K562 (cell line): ENCODE measurements around the gene FIBP. TPM values are rescaled to one million over a fixed set of nuclear protein-coding genes. Genes with fewer than 3 reads are reported as not detected.

Experiments used
- ASH1L ChIP-seq: fragments of 450-650 bp; IDR thresholded peaks from 2 replicates; pipeline ENCODE4 v1.6.1; 2018; ENCODE audit warnings: borderline replicate concordance, mild to moderate bottlenecking, low read depth; ENCODE audit not compliant: partially characterized antibody
- ESRRA ChIP-seq: fragments of 450-650 bp; IDR thresholded peaks from 2 replicates; pipeline ENCODE4 v1.6.1; 2014; ENCODE audit warnings: low read depth, mild to moderate bottlenecking, moderate library complexity, borderline replicate concordance
- IRF2 ChIP-seq: sonication (generic); formaldehyde crosslinking; IDR thresholded peaks from 2 replicates; pipeline ENCODE4 v1.8.1; 2022; ENCODE audit warnings: mild to moderate bottlenecking, missing genetic modification reagents
- RFX1 ChIP-seq: fragments of 450-650 bp; IDR thresholded peaks from 2 replicates; pipeline ENCODE4 v1.6.1; 2016; ENCODE audit warnings: mild to moderate bottlenecking, moderate library complexity
- SMARCE1 ChIP-seq: fragments of 450-650 bp; IDR thresholded peaks from 2 replicates; pipeline ENCODE4 v1.7.1; 2016; ENCODE audit warnings: mild to moderate bottlenecking
- TBL1XR1 ChIP-seq, 2 experiments: IDR thresholded peaks; 2 replicates each; pipeline ENCODE4 v1.6.1; 2012; ENCODE audit warnings: improper control_type of control experiment in 2 of 2, low read length in 2 of 2, mild to moderate bottlenecking in 1 of 2
- YY1 ChIP-seq, 3 experiments: IDR thresholded peaks; 2 replicates each; pipeline ENCODE4 v1.6.1; 2011; ENCODE audit warnings: low read length in 2 of 3, mild to moderate bottlenecking in 2 of 3, moderate library complexity in 2 of 3, borderline replicate concordance in 1 of 3, control low read depth in 1 of 3, low read depth in 1 of 3; ENCODE audit not compliant: insufficient read depth in 3 of 3, insufficient replicate concordance in 2 of 3, control insufficient read depth in 1 of 3, insufficient read length in 1 of 3; ENCODE audit errors: extremely low read depth in 1 of 3
- ZNF232 ChIP-seq: sonication (generic); formaldehyde crosslinking; IDR thresholded peaks from 2 replicates; pipeline ENCODE4 v1.8.0; 2022; ENCODE audit warnings: mild to moderate bottlenecking, missing genetic modification reagents
- ZNF408 ChIP-seq: fragments of 250-450 bp; sonication (Bioruptor Pico); IDR thresholded peaks from 2 replicates; pipeline ENCODE4 v1.4.0; 2020; ENCODE audit warnings: low read depth, mild to moderate bottlenecking, moderate library complexity
- polyA plus RNA-seq, 8 experiments: library from polyadenylated mRNA; depleted of rRNA in 4 of 8; stranded (reverse) in 5 of 8; unstranded in 3 of 8; fragments of >200 nt; fragmentation: Nextera tagmentation in 2 of 8; fragmentation: Illumina TruSeq in 1 of 8; extraction: Ambion mirVana in 2 of 8; extraction: Trizol in 1 of 8; gene quantifications; 2 replicates each; pipeline versions ENCODE4 v1.2.1 to v1.2.3, GENCODE V29; 2011 to 2014; ENCODE audit warnings: inconsistent platforms in 1 of 8, missing spikeins in 1 of 8
- total RNA-seq, 7 experiments: library from RNA; depleted of rRNA in 6 of 7; stranded (reverse); fragments of >200 nt in 6 of 7; fragmentation: Illumina TruSeq in 2 of 7; extraction: Trizol in 2 of 7; gene quantifications; 2 replicates each; pipeline versions ENCODE4 v1.2.1 to v1.2.3, GENCODE V29; 2011 to 2021; ENCODE audit warnings: low replicate concordance in 1 of 7
- TF ChIP-seq, protein P1 (sequence below): fragments of 450-650 bp; IDR thresholded peaks from 2 replicates; pipeline ENCODE4 v1.6.1; 2018; ENCODE audit warnings: mild to moderate bottlenecking, low read depth; ENCODE audit not compliant: partially characterized antibody
- TF ChIP-seq, protein P2 (sequence below): sonication (generic); formaldehyde crosslinking; IDR thresholded peaks from 2 replicates; pipeline ENCODE4 v1.8.0; 2022; ENCODE audit warnings: missing genetic modification reagents, mild to moderate bottlenecking, borderline replicate concordance
- TF ChIP-seq, protein P3 (sequence below): fragments of 250-450 bp; sonication (Bioruptor Pico); IDR thresholded peaks from 2 replicates; pipeline ENCODE4 v1.5.0; 2021
- TF ChIP-seq, protein P4 (sequence below): fragments of 450-650 bp; IDR thresholded peaks from 2 replicates; pipeline ENCODE4 v1.6.1; 2016; ENCODE audit warnings: mild to moderate bottlenecking
- TF ChIP-seq, protein P5 (sequence below): sonication (generic); formaldehyde crosslinking; IDR thresholded peaks from 2 replicates; pipeline ENCODE4 v1.8.1; 2023; ENCODE audit warnings: mild to moderate bottlenecking, missing genetic modification reagents
- TF ChIP-seq, protein P6 (sequence below), 2 experiments: fragments of 450-650 bp; conservative IDR thresholded peaks; 2 replicates each; pipeline ENCODE4 v1.6.1; 2017; ENCODE audit warnings: mild to moderate bottlenecking in 2 of 2, moderate library complexity in 2 of 2

The FIBP gene
- total and polyA plus RNA-seq, 9 of the 15 experiments (the other 6 are each of a cell fraction or from before 2014, with no cell fraction given): 41.2 to 79.2 (median 48.6) TPM

DNA sequence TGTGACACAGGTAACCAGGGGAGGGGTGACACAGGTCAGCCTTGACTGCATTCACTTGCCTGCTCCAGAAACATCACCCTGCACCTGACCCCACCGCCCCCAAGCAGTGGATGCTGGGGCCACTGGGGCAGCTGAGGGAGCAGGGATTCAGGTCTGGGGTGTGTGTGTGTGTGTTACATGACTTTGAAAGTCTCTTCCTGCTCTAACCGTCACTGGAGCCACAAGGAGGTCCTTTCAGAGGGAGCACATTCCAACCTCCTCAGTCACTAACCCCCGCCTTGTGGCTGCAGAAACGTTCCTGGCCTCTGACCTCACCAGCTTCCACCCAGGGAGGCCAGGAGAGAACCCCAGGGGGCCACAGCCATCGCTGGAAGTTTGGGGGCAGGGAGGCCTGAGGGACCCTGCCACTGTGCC lies 14.8 kb upstream of the FIBP start (continued):
- TF ChIP-seq, protein P1, sequence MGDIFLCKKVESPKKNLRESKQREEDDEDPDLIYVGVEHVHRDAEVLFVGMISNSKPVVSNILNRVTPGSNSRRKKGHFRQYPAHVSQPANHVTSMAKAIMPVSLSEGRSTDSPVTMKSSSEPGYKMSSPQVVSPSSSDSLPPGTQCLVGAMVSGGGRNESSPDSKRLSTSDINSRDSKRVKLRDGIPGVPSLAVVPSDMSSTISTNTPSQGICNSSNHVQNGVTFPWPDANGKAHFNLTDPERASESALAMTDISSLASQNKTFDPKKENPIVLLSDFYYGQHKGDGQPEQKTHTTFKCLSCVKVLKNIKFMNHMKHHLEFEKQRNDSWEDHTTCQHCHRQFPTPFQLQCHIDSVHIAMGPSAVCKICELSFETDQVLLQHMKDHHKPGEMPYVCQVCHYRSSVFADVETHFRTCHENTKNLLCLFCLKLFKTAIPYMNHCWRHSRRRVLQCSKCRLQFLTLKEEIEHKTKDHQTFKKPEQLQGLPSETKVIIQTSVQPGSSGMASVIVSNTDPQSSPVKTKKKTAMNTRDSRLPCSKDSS: no peak
- TF ChIP-seq SMARCE1 (peak; percentile 66; the same call in 1 of the 2 replicates), ESRRA (no peak), ZNF408 (CRISPR knock-in tag) (no peak), ZNF232 (no peak), IRF2 (CRISPR knock-in tag) (no peak), RFX1 (no peak), ASH1L (no peak), TBL1XR1 (IDR thresholded peaks at IDR 0.05; ENCODE audit: low read length in 2 of 2) (no peak), YY1 (IDR thresholded peaks at IDR 0.05; ENCODE audit: borderline replicate concordance in 1 of 3, control insufficient read depth in 1 of 3, extremely low read depth in 1 of 3, insufficient read depth in 3 of 3, insufficient read length in 1 of 3, insufficient replicate concordance in 2 of 3, low read depth in 1 of 3, low read length in 2 of 3) (no peak)
- TF ChIP-seq, protein P2, sequence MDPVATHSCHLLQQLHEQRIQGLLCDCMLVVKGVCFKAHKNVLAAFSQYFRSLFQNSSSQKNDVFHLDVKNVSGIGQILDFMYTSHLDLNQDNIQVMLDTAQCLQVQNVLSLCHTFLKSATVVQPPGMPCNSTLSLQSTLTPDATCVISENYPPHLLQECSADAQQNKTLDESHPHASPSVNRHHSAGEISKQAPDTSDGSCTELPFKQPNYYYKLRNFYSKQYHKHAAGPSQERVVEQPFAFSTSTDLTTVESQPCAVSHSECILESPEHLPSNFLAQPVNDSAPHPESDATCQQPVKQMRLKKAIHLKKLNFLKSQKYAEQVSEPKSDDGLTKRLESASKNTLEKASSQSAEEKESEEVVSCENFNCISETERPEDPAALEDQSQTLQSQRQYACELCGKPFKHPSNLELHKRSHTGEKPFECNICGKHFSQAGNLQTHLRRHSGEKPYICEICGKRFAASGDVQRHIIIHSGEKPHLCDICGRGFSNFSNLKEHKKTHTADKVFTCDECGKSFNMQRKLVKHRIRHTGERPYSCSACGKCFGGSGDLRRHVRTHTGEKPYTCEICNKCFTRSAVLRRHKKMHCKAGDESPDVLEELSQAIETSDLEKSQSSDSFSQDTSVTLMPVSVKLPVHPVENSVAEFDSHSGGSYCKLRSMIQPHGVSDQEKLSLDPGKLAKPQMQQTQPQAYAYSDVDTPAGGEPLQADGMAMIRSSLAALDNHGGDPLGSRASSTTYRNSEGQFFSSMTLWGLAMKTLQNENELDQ (CRISPR knock-in tag): no peak
- TF ChIP-seq, protein P3, sequence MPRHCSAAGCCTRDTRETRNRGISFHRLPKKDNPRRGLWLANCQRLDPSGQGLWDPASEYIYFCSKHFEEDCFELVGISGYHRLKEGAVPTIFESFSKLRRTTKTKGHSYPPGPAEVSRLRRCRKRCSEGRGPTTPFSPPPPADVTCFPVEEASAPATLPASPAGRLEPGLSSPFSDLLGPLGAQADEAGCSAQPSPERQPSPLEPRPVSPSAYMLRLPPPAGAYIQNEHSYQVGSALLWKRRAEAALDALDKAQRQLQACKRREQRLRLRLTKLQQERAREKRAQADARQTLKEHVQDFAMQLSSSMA (CRISPR knock-in tag): no peak
- TF ChIP-seq, protein P4, sequence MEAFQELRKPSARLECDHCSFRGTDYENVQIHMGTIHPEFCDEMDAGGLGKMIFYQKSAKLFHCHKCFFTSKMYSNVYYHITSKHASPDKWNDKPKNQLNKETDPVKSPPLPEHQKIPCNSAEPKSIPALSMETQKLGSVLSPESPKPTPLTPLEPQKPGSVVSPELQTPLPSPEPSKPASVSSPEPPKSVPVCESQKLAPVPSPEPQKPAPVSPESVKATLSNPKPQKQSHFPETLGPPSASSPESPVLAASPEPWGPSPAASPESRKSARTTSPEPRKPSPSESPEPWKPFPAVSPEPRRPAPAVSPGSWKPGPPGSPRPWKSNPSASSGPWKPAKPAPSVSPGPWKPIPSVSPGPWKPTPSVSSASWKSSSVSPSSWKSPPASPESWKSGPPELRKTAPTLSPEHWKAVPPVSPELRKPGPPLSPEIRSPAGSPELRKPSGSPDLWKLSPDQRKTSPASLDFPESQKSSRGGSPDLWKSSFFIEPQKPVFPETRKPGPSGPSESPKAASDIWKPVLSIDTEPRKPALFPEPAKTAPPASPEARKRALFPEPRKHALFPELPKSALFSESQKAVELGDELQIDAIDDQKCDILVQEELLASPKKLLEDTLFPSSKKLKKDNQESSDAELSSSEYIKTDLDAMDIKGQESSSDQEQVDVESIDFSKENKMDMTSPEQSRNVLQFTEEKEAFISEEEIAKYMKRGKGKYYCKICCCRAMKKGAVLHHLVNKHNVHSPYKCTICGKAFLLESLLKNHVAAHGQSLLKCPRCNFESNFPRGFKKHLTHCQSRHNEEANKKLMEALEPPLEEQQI: no peak
- TF ChIP-seq, protein P5, sequence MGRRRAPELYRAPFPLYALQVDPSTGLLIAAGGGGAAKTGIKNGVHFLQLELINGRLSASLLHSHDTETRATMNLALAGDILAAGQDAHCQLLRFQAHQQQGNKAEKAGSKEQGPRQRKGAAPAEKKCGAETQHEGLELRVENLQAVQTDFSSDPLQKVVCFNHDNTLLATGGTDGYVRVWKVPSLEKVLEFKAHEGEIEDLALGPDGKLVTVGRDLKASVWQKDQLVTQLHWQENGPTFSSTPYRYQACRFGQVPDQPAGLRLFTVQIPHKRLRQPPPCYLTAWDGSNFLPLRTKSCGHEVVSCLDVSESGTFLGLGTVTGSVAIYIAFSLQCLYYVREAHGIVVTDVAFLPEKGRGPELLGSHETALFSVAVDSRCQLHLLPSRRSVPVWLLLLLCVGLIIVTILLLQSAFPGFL: no peak
- TF ChIP-seq, protein P6, sequence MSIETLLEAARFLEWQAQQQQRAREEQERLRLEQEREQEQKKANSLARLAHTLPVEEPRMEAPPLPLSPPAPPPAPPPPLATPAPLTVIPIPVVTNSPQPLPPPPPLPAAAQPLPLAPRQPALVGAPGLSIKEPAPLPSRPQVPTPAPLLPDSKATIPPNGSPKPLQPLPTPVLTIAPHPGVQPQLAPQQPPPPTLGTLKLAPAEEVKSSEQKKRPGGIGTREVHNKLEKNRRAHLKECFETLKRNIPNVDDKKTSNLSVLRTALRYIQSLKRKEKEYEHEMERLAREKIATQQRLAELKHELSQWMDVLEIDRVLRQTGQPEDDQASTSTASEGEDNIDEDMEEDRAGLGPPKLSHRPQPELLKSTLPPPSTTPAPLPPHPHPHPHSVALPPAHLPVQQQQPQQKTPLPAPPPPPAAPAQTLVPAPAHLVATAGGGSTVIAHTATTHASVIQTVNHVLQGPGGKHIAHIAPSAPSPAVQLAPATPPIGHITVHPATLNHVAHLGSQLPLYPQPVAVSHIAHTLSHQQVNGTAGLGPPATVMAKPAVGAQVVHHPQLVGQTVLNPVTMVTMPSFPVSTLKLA (conservative IDR thresholded peaks at IDR 0.05): 0 out of 4 replicates have a peak, but pooled peaks of 1 of the 2 experiments have one; percentile 8
